Measurements from ENCODE around the gene RNASEH2C.
"Not testable (repeated sequence)": the region's sequence is repeated elsewhere in the genome, so short reads cannot be mapped to it uniquely, and the experiment has no call there.

Gene RNASEH2C

GRCh38 chr11:65720211-65720934, at the start of gene RNASEH2C:
TSS of gene RNASEH2C (minus strand) at chr11:65720798. CDS start at chr11:65720758, 40 bp downstream.
- peak; percentile 79 for DNase-seq

DNA sequence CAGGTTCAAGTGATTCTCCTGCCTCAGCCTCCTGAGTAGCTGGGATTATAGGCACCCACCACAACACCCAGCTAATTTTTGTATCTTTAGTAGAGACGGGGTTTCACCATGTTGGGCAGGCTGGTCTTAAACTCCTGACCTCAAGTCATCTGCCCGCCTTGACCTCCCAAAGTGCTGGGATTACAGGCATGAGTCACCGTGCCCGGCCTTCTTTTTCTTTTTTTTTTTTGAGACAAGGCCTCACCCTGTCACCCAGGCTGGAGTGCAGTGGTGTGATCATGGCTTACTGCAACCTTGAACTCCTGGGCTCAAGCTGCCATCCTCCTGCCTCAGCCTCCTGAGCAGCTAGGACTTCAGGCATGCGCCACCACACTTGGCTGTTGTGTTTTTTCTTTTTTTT, 47.2 kb upstream of the RNASEH2C start:
- not testable (repeated sequence) for DNase-seq

GRCh38 chr11:65767406-65767805, 46.8 kb upstream of the RNASEH2C start:
- no peak for DNase-seq

DNA sequence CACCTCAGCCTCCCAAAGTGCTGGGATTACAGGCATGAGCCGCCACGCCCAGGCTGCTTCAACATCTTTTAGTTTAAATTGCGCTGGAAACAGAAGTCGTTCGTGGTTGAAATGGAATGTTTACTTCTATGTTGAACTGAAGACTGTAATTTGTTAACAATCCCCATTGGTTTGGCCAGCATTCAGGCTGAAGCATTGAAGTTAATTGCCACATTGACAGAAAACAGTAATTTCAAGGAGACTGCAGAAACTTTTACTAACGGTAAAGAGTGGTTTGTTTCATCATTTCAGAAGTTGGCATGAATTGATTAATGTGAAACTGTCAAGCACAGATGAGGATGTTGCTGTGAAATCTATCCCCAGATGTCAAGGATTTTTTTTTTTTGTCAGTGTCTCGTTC, 45.9 kb upstream of the RNASEH2C start:
- DNase-seq = no peak

GRCh38 chr11:65764434-65764833, 43.8 kb upstream of the RNASEH2C start:
- DNase-seq = no peak

DNA sequence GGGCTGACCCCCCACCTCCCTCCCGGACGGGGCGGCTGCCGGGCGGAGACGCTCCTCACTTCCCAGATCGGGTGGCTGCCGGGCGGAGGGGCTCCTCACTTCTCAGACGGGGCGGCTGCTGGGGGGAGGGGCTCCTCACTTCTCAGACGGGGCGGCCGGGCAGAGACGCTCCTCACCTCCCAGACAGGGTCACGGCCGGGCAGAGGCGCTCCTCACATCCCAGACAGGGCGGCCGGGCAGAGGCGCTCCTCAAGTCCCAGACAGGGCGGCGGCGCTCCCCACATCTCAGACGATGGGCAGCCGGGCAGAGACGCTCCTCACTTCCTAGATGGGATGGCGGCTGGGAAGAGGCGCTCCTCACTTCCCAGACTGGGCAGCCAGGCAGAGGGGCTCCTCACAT, 42.2 kb upstream of the RNASEH2C start:
- DNase-seq = not testable (repeated sequence)

DNA sequence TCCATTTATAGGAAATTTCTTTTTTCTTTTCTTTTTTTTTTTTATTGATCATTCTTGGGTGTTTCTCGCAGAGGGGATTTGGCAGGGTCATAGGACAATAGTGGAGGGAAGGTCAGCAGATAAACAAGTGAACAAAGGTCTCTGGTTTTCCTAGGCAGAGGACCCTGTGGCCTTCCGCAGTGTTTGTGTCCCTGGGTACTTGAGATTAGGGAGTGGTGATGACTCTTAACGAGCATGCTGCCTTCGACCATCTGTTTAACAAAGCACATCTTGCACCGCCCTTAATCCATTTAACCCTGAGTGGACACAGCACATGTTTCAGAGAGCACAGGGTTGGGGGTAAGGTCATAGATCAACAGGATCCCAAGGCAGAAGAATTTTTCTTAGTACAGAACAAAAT, 41.6 kb upstream of the RNASEH2C start:
- not testable (repeated sequence) for DNase-seq

- no peak for DNase-seq
Measured at GRCh38 chr11:65745049-65745448, 24.5 kb upstream of the RNASEH2C start.

- no peak for DNase-seq
Measured at GRCh38 chr11:65744699-65745042, 24.1 kb upstream of the RNASEH2C start.

DNA sequence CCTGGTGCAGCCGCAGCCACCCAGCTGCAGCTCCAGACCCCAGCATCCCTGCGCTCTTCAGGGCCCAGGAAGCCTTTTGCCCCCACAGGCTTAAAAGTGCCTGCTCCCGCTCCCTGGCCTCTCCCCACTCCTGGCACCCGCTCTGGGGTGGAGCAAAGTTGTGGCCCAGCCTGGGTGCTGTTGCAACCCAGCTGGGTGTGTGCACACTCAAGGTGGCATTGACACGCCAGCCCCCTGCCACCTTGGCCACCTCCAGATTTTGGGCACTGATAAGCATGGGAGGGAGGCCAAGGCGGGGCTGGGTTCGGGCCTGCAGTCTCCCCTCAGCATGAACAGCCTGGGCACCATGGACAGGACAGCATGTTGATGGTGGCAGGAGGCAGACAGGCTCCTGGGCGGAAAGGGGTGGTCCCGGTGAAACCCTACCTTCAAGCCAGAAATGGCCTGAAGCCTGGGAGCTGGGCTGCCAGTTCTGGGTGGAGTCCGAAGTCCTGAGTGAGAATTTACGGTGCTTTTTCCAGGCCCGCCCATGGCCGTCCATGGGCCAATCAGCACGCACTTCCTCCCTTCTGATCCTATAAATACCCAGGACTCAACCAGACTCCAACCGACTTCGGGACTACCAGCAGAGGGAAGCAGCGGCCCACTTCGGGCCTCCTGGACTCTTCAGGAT, 23.6 kb upstream of the RNASEH2C start:
- DNase-seq = no peak

- no peak for DNase-seq
Measured at GRCh38 chr11:65743681-65744025, 23.1 kb upstream of the RNASEH2C start.

GRCh38 chr11:65742353-65742752, 21.8 kb upstream of the RNASEH2C start:
- DNase-seq = no peak

DNA sequence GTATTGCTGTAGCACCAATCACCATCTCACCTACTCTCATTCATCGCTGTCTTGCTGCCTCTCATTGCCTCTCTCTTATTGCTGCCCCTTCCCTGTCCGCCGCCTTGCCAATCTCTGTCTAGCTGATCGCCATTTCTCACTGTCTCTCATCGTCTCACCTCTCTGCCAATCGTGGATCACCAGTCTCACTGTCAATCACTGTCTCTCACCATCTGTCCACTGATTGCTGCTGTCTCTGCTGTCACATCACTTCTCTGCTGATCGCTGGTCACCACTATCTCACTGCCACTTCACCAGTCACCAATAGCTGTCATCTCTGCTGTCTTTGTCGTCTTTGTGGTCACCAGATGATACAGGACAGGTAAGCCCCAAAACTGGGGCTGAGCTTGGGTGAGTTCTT, 20.6 kb upstream of the RNASEH2C start:
- no peak for DNase-seq

GRCh38 chr11:65739022-65739421, 18.4 kb upstream of the RNASEH2C start:
- DNase-seq = no peak

DNA sequence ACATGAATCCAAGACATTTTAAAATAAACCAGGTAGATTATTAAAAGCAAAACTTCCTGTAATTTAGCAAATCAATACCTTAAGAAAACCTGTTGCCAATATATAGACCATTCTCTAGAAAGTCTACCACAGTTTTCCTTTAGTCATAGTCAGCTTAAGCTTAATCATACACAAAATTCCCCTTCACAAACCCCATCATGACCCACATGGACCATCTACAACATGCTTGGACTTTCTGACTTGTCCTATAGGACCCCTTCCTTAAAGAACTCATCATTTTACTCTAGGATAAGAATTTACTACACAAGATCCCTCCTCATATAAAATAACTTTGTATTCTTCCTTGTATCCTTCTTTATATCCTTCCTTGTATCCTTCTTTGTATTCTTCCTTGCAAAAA, 16.2 kb upstream of the RNASEH2C start:
- no peak for DNase-seq

GRCh38 chr11:65735111-65735510, 14.5 kb upstream of the RNASEH2C start:
- not testable (repeated sequence) for DNase-seq

- DNase-seq = no peak
Measured at GRCh38 chr11:65730461-65730860, 9.9 kb upstream of the RNASEH2C start.

- no peak for DNase-seq
Measured at GRCh38 chr11:65727865-65728264, 7.3 kb upstream of the RNASEH2C start.

- DNase-seq = no peak
Measured at GRCh38 chr11:65726660-65727059, 6.1 kb upstream of the RNASEH2C start.

DNA sequence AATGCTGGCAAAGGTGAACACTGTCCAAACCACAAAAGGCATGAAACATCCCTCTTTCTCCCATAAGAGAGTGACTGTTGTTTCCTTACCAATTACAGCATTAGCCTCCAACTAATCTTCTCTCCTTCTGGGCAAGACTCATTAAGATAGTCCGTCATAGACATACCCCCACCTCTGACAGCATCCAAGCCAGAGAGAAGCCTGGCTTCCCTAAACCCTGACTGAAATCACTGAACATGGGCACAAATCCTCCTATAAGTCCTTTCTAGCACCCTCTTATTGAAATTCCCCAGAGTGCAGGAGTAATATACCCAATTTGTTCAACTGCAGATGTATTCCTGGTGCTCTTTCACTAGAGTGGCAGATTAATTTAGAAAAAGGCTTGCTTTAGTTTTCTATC, 1.7 kb upstream of the RNASEH2C start:
- no peak for DNase-seq

DNA sequence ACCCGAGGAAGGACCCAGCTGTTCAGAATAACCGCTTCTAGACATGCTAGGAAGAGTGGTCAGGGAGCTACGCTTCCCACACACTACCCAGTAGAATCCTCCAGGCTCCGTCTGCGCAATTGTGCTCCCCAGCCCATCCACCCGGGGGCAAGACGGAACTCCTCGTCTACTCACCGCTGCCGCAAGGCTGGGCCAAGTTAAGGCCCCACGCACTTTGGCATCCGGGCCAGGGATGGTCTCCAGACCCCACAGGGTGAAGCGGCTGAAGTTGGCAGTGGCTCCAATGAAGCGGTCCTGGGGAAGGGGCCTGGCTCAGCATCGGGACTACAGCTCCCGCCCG, 757 bp downstream of the RNASEH2C start:
- DNase-seq = peak; percentile 41

GRCh38 chr11:65718964-65719492, 1.6 kb downstream of the RNASEH2C start:
- DNase-seq = no peak

DNA sequence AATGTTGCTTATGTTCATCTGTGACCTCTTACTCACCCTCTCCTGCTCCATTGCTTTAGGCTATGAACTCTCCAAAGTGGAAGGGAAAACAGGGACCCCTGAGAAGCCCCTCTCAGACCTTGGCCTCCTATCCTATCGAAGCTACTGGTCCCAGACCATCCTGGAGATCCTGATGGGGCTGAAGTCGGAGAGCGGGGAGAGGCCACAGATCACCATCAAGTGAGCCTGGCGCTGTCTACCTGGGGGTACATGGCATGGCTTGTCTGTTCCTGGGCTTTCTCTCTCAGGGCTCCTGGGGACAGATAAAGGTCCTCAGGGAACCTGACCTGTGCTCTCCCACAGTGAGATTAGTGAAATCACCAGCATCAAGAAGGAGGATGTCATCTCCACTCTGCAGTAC, 2.1 kb downstream of the RNASEH2C start:
- DNase-seq = no peak

DNA sequence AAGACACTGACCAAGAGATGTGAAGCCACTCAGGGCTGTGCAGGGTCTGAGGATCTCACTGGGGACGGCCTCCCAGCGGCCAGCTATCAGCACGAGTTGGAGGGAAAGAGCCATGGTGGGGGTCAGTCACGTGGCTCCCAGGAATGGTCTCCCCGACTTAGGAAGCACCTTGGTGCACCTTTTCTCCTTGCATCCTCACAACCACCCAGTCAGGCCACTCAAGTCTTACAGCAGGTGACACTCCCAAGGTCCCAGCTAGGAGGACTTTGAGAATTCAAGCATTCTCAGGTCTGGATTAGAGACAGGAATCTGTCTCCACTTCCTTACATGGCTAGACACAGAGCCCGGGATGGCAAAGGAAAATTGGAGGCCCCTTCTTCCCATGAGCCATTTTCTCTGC, 2.7 kb downstream of the RNASEH2C start:
- DNase-seq = no peak

Measured in activated CD4-positive, CD25-positive, alpha-beta regulatory T cell treated with anti-CD3 and anti-CD28 coated beads, Interleukin-2, amount 50 U/mL, for 72 hours (primary cell).